Measurements from ENCODE around the gene POLR2J3.
A peak's percentile ranks its signal among the peaks of the same experiment; 100 is the strongest.
"Not testable (repeated sequence)": the region's sequence is repeated elsewhere in the genome, so short reads cannot be mapped to it uniquely, and the experiment has no call there.

Gene POLR2J3

GRCh38 chr7:102581722-102582121 is 9.3 kb upstream of the POLR2J3 start:
- DNase-seq: not testable (repeated sequence)

- not testable (repeated sequence) for DNase-seq
Observed at GRCh38 chr7:102578486-102578885, 6.1 kb upstream of the POLR2J3 start.

GRCh38 chr7:102577315-102578240 is 5.2 kb upstream of the POLR2J3 start:
- not testable (repeated sequence) for DNase-seq

- DNase-seq: not testable (repeated sequence)
Observed at GRCh38 chr7:102576363-102576762, 4.0 kb upstream of the POLR2J3 start.

GRCh38 chr7:102574607-102575006 is 2.2 kb upstream of the POLR2J3 start:
- not testable (repeated sequence) for DNase-seq

GRCh38 chr7:102568620-102569019 is 3.8 kb downstream of the POLR2J3 start:
- not testable (repeated sequence) for DNase-seq

- DNase-seq: not testable (repeated sequence)
Observed at GRCh38 chr7:102550808-102551422, 21.5 kb downstream of the POLR2J3 start, which contains the start of gene SPDYE2. TSS of gene SPDYE2 (plus strand) at chr7:102551226. CDS start at chr7:102553256, 2,030 bp downstream.

- DNase-seq: not testable (repeated sequence)
Observed at GRCh38 chr7:102546353-102546752, 26.0 kb downstream of the POLR2J3 start.

GRCh38 chr7:102545288-102545687 is 27.1 kb downstream of the POLR2J3 start:
- DNase-seq: not testable (repeated sequence)

GRCh38 chr7:102544372-102544771 is 28.0 kb downstream of the POLR2J3 start:
- not testable (repeated sequence) for DNase-seq

- not testable (repeated sequence) for DNase-seq
Observed at GRCh38 chr7:102543596-102543995, 28.8 kb downstream of the POLR2J3 start, which contains the start of gene UPK3BL2. TSS of gene UPK3BL2 (minus strand) at chr7:102543696. CDS start at chr7:102543636, 60 bp downstream.

- not testable (repeated sequence) for DNase-seq
Observed at GRCh38 chr7:102542771-102543170, 29.6 kb downstream of the POLR2J3 start.

GRCh38 chr7:102542083-102542482 is 30.3 kb downstream of the POLR2J3 start:
- DNase-seq: not testable (repeated sequence)

GRCh38 chr7:102540604-102541003 is 31.8 kb downstream of the POLR2J3 start:
- not testable (repeated sequence) for DNase-seq

GRCh38 chr7:102535062-102535615 is 37.2 kb downstream of the POLR2J3 start:
- peak; percentile 0 for DNase-seq

GRCh38 chr7:102532127-102532526 is 40.3 kb downstream of the POLR2J3 start:
- not testable (repeated sequence) for DNase-seq

- DNase-seq: not testable (repeated sequence)
Observed at GRCh38 chr7:102531583-102531982, 40.8 kb downstream of the POLR2J3 start.

- DNase-seq: not testable (repeated sequence)
Observed at GRCh38 chr7:102527822-102528793, 44.3 kb downstream of the POLR2J3 start.

- DNase-seq: not testable (repeated sequence)
Observed at GRCh38 chr7:102527182-102527581, 45.2 kb downstream of the POLR2J3 start.

- not testable (repeated sequence) for DNase-seq
Observed at GRCh38 chr7:102524803-102525202, 47.6 kb downstream of the POLR2J3 start.

GRCh38 chr7:102520797-102521196 is 51.6 kb downstream of the POLR2J3 start:
- DNase-seq: not testable (repeated sequence)
